Renal cortical epithelial cell (primary cell): Measurements from ENCODE around the gene CSPG4. TPM values are rescaled to one million over a fixed set of nuclear protein-coding genes. Genes with fewer than 3 reads are reported as not detected.
"Not testable (repeated sequence)": the region's sequence is repeated elsewhere in the genome, so short reads cannot be mapped to it uniquely, and the experiment has no call there.

Source experiments
- DNase-seq: peaks from one replicate; pipeline ENCODE4 v3.0.0-alpha.2; 2011; ENCODE audit warnings: low read depth
- total RNA-seq: library from RNA; depleted of rRNA; stranded (reverse); fragments of >200 nt; gene quantifications from 2 replicates; pipeline ENCODE4 v1.2.3, GENCODE V29; 2014

CSPG4 gene
- total RNA-seq, 1 donor from 2014 or later = 0.35 TPM

- not testable (repeated sequence) for DNase-seq
Measured at GRCh38 chr15:75703440-75704262, 9.0 kb downstream of the CSPG4 start.

- DNase-seq = no peak
Measured at GRCh38 chr15:75702436-75702835, 10.2 kb downstream of the CSPG4 start.

GRCh38 chr15:75701071-75702003 is 11.3 kb downstream of the CSPG4 start:
- DNase-seq = not testable (repeated sequence)

GRCh38 chr15:75699961-75700874 is 12.4 kb downstream of the CSPG4 start:
- DNase-seq = not testable (repeated sequence)

- not testable (repeated sequence) for DNase-seq
Measured at GRCh38 chr15:75699517-75699916, 13.1 kb downstream of the CSPG4 start.

GRCh38 chr15:75697974-75698747 is 14.5 kb downstream of the CSPG4 start:
- not testable (repeated sequence) for DNase-seq

GRCh38 chr15:75697523-75697922 is 15.1 kb downstream of the CSPG4 start:
- DNase-seq = no peak

- no peak for DNase-seq
Measured at GRCh38 chr15:75696854-75697259, 15.8 kb downstream of the CSPG4 start.

GRCh38 chr15:75696311-75696720 is 16.3 kb downstream of the CSPG4 start:
- DNase-seq = no peak

- DNase-seq = no peak
Measured at GRCh38 chr15:75695634-75696310, 16.9 kb downstream of the CSPG4 start.

- DNase-seq = no peak
Measured at GRCh38 chr15:75695220-75695619, 17.4 kb downstream of the CSPG4 start.

GRCh38 chr15:75694241-75695182 is 18.1 kb downstream of the CSPG4 start:
- DNase-seq = peak; percentile 79

- DNase-seq = no peak
Measured at GRCh38 chr15:75693501-75694240, 19.0 kb downstream of the CSPG4 start.

- DNase-seq = not testable (repeated sequence)
Measured at GRCh38 chr15:75693028-75693427, 19.6 kb downstream of the CSPG4 start.

GRCh38 chr15:75692311-75692710 is 20.3 kb downstream of the CSPG4 start:
- DNase-seq = not testable (repeated sequence)

GRCh38 chr15:75689429-75689828 is 23.2 kb downstream of the CSPG4 start:
- DNase-seq = not testable (repeated sequence)

- DNase-seq = no peak
Measured at GRCh38 chr15:75688831-75689230, 23.8 kb downstream of the CSPG4 start.

GRCh38 chr15:75688278-75688557 is 24.4 kb downstream of the CSPG4 start:
- no peak for DNase-seq
